ENCODE data around the gene LRRC71. TPM values are rescaled to one million over a fixed set of nuclear protein-coding genes. Genes with fewer than 3 reads are reported as not detected.

Gene LRRC71
- total and polyA plus RNA-seq, 2 experiments from 2014 or later: 0.24 TPM; not detected in 1

DNA sequence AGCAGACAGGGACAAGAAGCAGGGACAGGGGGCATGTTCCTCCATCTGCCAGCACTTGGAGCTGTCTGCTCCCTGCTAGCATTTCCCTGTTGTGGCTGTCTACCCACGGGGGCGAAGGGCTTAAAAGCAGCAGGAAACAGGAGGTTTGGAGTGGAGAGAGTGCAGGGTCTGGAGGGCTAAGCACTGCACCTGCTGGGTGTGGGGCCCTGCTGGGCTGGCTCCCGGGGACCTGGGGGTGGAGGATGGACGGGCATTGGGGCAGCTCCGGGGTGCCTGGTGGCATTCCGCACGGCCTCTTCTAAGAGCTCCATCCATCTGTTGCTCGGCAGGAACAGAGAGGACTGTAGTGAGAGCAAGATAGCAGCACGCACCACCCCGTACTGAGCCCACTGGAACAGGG, 21.2 kb downstream of the LRRC71 start:
- Mint-ChIP-seq H3K27me3 (ENCODE audit: insufficient read depth, low read depth, poor library complexity) (peaks cover 18% of the 10 kb centered on the region), H3K4me1 (peaks cover 3% of the 10 kb centered on the region; the same call in 1 of the 3 replicates), H3K27ac (no peak overlapping the region), H3K9me3 (no peaks in the 10 kb centered on the region), H3K4me3 (no peak overlapping the region), H3K36me3 (ENCODE audit: low read depth) (peaks cover 65% of the 10 kb centered on the region)
- H3K4me2 ChIP-seq: no peak overlapping the region
- no peak overlapping the region for H2AFZ ChIP-seq
- no peaks in the 10 kb centered on the region for H3K9me2 ChIP-seq (ENCODE audit: insufficient read depth)
- H3K36me3 ChIP-seq (ENCODE audit: insufficient read depth): peaks cover 6% of the 10 kb centered on the region
- H3K27ac ChIP-seq (ENCODE audit: low read depth): no peak overlapping the region
- no peak for ATAC-seq
- no peak for TF ChIP-seq STAT1 (IDR thresholded peaks at IDR 0.05; ENCODE audit: unreplicated experiment)
- TF ChIP-seq, protein P1, sequence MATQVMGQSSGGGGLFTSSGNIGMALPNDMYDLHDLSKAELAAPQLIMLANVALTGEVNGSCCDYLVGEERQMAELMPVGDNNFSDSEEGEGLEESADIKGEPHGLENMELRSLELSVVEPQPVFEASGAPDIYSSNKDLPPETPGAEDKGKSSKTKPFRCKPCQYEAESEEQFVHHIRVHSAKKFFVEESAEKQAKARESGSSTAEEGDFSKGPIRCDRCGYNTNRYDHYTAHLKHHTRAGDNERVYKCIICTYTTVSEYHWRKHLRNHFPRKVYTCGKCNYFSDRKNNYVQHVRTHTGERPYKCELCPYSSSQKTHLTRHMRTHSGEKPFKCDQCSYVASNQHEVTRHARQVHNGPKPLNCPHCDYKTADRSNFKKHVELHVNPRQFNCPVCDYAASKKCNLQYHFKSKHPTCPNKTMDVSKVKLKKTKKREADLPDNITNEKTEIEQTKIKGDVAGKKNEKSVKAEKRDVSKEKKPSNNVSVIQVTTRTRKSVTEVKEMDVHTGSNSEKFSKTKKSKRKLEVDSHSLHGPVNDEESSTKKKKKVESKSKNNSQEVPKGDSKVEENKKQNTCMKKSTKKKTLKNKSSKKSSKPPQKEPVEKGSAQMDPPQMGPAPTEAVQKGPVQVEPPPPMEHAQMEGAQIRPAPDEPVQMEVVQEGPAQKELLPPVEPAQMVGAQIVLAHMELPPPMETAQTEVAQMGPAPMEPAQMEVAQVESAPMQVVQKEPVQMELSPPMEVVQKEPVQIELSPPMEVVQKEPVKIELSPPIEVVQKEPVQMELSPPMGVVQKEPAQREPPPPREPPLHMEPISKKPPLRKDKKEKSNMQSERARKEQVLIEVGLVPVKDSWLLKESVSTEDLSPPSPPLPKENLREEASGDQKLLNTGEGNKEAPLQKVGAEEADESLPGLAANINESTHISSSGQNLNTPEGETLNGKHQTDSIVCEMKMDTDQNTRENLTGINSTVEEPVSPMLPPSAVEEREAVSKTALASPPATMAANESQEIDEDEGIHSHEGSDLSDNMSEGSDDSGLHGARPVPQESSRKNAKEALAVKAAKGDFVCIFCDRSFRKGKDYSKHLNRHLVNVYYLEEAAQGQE (IDR thresholded peaks at IDR 0.05; ENCODE audit: unreplicated experiment): no peak
- TF ChIP-seq CREB1 (CRISPR knock-in tag; IDR thresholded peaks at IDR 0.05; ENCODE audit: low read depth): no peak
- no peak for TF ChIP-seq EZH2 (IDR thresholded peaks at IDR 0.05; ENCODE audit: low read depth, unreplicated experiment)
- TF ChIP-seq ZNF331 (CRISPR knock-in tag; IDR thresholded peaks at IDR 0.05; ENCODE audit: low read depth): no peak
- TF ChIP-seq JUNB (IDR thresholded peaks at IDR 0.05; ENCODE audit: unreplicated experiment): no peak
- no peak for TF ChIP-seq EZH2phosphoT487 (IDR thresholded peaks at IDR 0.05; ENCODE audit: unreplicated experiment)
- TF ChIP-seq, protein P2, sequence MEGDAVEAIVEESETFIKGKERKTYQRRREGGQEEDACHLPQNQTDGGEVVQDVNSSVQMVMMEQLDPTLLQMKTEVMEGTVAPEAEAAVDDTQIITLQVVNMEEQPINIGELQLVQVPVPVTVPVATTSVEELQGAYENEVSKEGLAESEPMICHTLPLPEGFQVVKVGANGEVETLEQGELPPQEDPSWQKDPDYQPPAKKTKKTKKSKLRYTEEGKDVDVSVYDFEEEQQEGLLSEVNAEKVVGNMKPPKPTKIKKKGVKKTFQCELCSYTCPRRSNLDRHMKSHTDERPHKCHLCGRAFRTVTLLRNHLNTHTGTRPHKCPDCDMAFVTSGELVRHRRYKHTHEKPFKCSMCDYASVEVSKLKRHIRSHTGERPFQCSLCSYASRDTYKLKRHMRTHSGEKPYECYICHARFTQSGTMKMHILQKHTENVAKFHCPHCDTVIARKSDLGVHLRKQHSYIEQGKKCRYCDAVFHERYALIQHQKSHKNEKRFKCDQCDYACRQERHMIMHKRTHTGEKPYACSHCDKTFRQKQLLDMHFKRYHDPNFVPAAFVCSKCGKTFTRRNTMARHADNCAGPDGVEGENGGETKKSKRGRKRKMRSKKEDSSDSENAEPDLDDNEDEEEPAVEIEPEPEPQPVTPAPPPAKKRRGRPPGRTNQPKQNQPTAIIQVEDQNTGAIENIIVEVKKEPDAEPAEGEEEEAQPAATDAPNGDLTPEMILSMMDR (conservative IDR thresholded peaks at IDR 0.05; ENCODE audit: low read depth in 2 of 2): no peak
- TF ChIP-seq, protein P3, sequence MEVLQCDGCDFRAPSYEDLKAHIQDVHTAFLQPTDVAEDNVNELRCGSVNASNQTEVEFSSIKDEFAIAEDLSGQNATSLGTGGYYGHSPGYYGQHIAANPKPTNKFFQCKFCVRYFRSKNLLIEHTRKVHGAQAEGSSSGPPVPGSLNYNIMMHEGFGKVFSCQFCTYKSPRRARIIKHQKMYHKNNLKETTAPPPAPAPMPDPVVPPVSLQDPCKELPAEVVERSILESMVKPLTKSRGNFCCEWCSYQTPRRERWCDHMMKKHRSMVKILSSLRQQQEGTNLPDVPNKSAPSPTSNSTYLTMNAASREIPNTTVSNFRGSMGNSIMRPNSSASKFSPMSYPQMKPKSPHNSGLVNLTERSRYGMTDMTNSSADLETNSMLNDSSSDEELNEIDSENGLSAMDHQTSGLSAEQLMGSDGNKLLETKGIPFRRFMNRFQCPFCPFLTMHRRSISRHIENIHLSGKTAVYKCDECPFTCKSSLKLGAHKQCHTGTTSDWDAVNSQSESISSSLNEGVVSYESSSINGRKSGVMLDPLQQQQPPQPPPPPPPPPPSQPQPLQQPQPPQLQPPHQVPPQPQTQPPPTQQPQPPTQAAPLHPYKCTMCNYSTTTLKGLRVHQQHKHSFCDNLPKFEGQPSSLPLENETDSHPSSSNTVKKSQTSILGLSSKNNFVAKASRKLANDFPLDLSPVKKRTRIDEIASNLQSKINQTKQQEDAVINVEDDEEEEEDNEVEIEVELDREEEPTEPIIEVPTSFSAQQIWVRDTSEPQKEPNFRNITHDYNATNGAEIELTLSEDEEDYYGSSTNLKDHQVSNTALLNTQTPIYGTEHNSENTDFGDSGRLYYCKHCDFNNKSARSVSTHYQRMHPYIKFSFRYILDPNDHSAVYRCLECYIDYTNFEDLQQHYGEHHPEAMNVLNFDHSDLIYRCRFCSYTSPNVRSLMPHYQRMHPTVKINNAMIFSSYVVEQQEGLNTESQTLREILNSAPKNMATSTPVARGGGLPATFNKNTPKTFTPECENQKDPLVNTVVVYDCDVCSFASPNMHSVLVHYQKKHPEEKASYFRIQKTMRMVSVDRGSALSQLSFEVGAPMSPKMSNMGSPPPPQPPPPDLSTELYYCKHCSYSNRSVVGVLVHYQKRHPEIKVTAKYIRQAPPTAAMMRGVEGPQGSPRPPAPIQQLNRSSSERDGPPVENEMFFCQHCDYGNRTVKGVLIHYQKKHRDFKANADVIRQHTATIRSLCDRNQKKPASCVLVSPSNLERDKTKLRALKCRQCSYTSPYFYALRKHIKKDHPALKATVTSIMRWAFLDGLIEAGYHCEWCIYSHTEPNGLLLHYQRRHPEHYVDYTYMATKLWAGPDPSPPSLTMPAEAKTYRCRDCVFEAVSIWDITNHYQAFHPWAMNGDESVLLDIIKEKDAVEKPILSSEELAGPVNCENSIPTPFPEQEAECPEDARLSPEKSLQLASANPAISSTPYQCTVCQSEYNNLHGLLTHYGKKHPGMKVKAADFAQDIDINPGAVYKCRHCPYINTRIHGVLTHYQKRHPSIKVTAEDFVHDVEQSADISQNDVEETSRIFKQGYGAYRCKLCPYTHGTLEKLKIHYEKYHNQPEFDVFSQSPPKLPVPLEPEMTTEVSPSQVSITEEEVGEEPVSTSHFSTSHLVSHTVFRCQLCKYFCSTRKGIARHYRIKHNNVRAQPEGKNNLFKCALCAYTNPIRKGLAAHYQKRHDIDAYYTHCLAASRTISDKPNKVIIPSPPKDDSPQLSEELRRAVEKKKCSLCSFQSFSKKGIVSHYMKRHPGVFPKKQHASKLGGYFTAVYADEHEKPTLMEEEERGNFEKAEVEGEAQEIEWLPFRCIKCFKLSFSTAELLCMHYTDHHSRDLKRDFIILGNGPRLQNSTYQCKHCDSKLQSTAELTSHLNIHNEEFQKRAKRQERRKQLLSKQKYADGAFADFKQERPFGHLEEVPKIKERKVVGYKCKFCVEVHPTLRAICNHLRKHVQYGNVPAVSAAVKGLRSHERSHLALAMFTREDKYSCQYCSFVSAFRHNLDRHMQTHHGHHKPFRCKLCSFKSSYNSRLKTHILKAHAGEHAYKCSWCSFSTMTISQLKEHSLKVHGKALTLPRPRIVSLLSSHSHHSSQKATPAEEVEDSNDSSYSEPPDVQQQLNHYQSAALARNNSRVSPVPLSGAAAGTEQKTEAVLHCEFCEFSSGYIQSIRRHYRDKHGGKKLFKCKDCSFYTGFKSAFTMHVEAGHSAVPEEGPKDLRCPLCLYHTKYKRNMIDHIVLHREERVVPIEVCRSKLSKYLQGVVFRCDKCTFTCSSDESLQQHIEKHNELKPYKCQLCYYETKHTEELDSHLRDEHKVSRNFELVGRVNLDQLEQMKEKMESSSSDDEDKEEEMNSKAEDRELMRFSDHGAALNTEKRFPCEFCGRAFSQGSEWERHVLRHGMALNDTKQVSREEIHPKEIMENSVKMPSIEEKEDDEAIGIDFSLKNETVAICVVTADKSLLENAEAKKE (CRISPR knock-in tag; IDR thresholded peaks at IDR 0.05): no peak
- TF ChIP-seq ZNF114 (CRISPR knock-in tag; IDR thresholded peaks at IDR 0.05): no peak
- TF ChIP-seq, protein P4, sequence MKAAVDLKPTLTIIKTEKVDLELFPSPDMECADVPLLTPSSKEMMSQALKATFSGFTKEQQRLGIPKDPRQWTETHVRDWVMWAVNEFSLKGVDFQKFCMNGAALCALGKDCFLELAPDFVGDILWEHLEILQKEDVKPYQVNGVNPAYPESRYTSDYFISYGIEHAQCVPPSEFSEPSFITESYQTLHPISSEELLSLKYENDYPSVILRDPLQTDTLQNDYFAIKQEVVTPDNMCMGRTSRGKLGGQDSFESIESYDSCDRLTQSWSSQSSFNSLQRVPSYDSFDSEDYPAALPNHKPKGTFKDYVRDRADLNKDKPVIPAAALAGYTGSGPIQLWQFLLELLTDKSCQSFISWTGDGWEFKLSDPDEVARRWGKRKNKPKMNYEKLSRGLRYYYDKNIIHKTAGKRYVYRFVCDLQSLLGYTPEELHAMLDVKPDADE (IDR thresholded peaks at IDR 0.05): no peak
- TF ChIP-seq POLR2AphosphoS5 (IDR thresholded peaks at IDR 0.05; ENCODE audit: low read depth): no peak
- no peak for TF ChIP-seq NANOG (IDR thresholded peaks at IDR 0.05; ENCODE audit: borderline replicate concordance)
- H3K4me1 ChIP-seq (ENCODE audit: insufficient read depth): no peaks in the 10 kb centered on the region
- no peaks in the 10 kb centered on the region for H3F3A ChIP-seq (replicated peaks; ENCODE audit: low read depth)
- no peak for DNase-seq (ENCODE audit: low spot score)
- H3K4me3 ChIP-seq: no peak overlapping the region
- no peaks in the 10 kb centered on the region for H3K79me2 ChIP-seq (replicated peaks; ENCODE audit: insufficient read depth)
- H4K20me1 ChIP-seq (replicated peaks; ENCODE audit: insufficient read depth): no peaks in the 10 kb centered on the region; the same call in 1 of the 2 replicates
- no peaks in the 10 kb centered on the region for H3K27me3 ChIP-seq (ENCODE audit: insufficient read depth)

Measured in GM23338 (cell line).